Upper lobe of right lung (tissue), 1 donor: Measurements from ENCODE around the gene PTPRT. TPM values are rescaled to one million over a fixed set of nuclear protein-coding genes. Genes with fewer than 3 reads are reported as not detected.
"Not testable (repeated sequence)": the region's sequence is repeated elsewhere in the genome, so short reads cannot be mapped to it uniquely, and the experiment has no call there.

Experiments used
- ATAC-seq: fragments of 200-7000 bp; cut with Tn5 transposase; one replicate; pipeline ENCODE4 v1.9.1; 2020; ENCODE audit warnings: mild to moderate bottlenecking, moderate library complexity
- DNase-seq: peaks from one replicate; pipeline ENCODE4 v3.0.0-alpha.2; 2020
- H3K27ac ChIP-seq: fragments of 200-600 bp; one replicate; pipeline ENCODE4 v1.8.0; 2022
- H3K27me3 ChIP-seq: fragments of 200-600 bp; one replicate; pipeline ENCODE4 v1.8.0; 2022; ENCODE audit warnings: mild to moderate bottlenecking
- H3K36me3 ChIP-seq: fragments of 200-600 bp; one replicate; pipeline ENCODE4 v1.8.0; 2022
- H3K4me1 ChIP-seq: fragments of 200-600 bp; one replicate; pipeline ENCODE4 v1.8.0; 2022
- H3K4me3 ChIP-seq: fragments of 200-600 bp; one replicate; pipeline ENCODE4 v1.8.0; 2022; ENCODE audit warnings: mild to moderate bottlenecking
- H3K9me3 ChIP-seq: fragments of 200-600 bp; one replicate; pipeline ENCODE4 v1.8.0; 2022
- intact Hi-C: fragments of 100-400 bp; cut with DNase I; formaldehyde crosslinking; loops from one replicate; pipeline ENCODE4 v1.11.0; 2022
- total RNA-seq: library from RNA; stranded (reverse); fragmentation: NEBNext Ultra II Directional; extraction: Animal tissue kit (Norgen Biotek cat#: 25700); gene quantifications from one replicate; pipeline ENCODE4 v1.2.1, GENCODE V29; 2021
- TF ChIP-seq, protein P1 (sequence below): fragments of 200-600 bp; IDR thresholded peaks from one replicate; pipeline ENCODE4 v1.8.0; 2022; ENCODE audit warnings: antibody characterized with exemption
- donor health status: DM: no; HTN: yes; CAD: no; lungs with severe emphysema.

Gene PTPRT
- total RNA-seq, 1 donor from 2014 or later: 0.46 TPM

- intact Hi-C loops: no loop called here
- DNase-seq (no peak), ATAC-seq (no peak)
- H3K4me1 ChIP-seq: no peaks in the 10 kb centered on the region
- TF ChIP-seq, protein P1, sequence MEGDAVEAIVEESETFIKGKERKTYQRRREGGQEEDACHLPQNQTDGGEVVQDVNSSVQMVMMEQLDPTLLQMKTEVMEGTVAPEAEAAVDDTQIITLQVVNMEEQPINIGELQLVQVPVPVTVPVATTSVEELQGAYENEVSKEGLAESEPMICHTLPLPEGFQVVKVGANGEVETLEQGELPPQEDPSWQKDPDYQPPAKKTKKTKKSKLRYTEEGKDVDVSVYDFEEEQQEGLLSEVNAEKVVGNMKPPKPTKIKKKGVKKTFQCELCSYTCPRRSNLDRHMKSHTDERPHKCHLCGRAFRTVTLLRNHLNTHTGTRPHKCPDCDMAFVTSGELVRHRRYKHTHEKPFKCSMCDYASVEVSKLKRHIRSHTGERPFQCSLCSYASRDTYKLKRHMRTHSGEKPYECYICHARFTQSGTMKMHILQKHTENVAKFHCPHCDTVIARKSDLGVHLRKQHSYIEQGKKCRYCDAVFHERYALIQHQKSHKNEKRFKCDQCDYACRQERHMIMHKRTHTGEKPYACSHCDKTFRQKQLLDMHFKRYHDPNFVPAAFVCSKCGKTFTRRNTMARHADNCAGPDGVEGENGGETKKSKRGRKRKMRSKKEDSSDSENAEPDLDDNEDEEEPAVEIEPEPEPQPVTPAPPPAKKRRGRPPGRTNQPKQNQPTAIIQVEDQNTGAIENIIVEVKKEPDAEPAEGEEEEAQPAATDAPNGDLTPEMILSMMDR: no peak
- H3K36me3 ChIP-seq: no peaks in the 10 kb centered on the region
- no peaks in the 10 kb centered on the region for H3K27me3 ChIP-seq
- no peaks in the 10 kb centered on the region for H3K9me3 ChIP-seq
- no peak overlapping the region for H3K27ac ChIP-seq
- H3K4me3 ChIP-seq: no peak overlapping the region
Observed at GRCh38 chr20:43176726-43177125, 13.0 kb downstream of the PTPRT start.

DNA sequence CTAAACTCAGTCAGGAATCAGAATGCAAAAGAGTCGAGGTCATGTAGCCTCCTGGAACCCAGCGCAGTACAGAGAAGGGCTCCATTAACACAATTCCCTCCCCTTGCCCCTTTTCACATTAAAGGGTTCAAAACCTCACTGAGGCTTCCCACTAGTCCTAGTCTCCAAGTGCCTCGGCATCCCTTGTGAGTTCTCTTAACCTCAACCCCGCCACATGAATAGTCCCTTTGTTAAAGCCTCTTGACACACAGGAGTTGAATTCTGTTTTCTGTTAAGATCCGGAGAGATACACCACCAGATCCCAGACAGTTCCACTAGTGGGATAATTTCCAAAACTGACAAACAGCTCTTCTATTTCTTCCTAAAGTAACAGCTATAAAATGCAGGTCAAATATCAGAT is 17.8 kb downstream of the PTPRT start:
- H3K9me3 ChIP-seq: no peaks in the 10 kb centered on the region
- TF ChIP-seq, protein P1: no peak
- H3K4me1 ChIP-seq: no peaks in the 10 kb centered on the region
- no peak overlapping the region for H3K4me3 ChIP-seq
- intact Hi-C loops: no loop called here
- no peaks in the 10 kb centered on the region for H3K36me3 ChIP-seq
- ATAC-seq (no peak), DNase-seq (no peak)
- no peak overlapping the region for H3K27ac ChIP-seq
- H3K27me3 ChIP-seq: no peaks in the 10 kb centered on the region

- H3K27me3 ChIP-seq: no peaks in the 10 kb centered on the region
- no peak overlapping the region for H3K4me3 ChIP-seq
- H3K27ac ChIP-seq: no peak overlapping the region
- intact Hi-C loops: no loop called here
- H3K9me3 ChIP-seq: no peaks in the 10 kb centered on the region
- ATAC-seq (no peak), DNase-seq (no peak)
- no peaks in the 10 kb centered on the region for H3K4me1 ChIP-seq
- H3K36me3 ChIP-seq: no peaks in the 10 kb centered on the region
- TF ChIP-seq, protein P1: no peak
Observed at GRCh38 chr20:43170771-43171170, 18.9 kb downstream of the PTPRT start.

DNA sequence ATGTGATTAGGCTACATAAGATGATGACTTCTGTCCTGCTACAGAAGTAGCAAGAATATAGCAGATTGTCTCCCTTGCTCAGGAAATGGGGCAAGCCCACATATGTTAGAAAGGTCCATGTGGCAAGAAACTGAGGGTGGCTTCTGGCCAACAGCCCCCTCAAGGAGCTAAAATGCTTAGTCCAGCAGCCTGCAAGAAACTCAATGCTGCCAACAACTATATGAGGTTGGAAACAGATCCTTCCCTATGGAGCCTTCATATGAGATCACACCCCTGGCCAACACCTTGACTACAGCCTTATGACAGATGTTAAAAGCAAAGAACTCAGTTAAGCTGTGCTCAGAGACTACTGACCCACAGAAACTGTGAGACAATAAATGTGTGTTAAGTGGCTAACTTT is 22.1 kb downstream of the PTPRT start:
- Histone ChIP-seq H3K27ac (no peak overlapping the region), H3K4me3 (no peak overlapping the region), H3K4me1 (no peaks in the 10 kb centered on the region), H3K27me3 (no peaks in the 10 kb centered on the region), H3K36me3 (no peaks in the 10 kb centered on the region), H3K9me3 (no peaks in the 10 kb centered on the region)
- intact Hi-C loops: no loop called here
- ATAC-seq (no peak), DNase-seq (no peak)
- TF ChIP-seq, protein P1: no peak

GRCh38 chr20:43167021-43167420 is 22.7 kb downstream of the PTPRT start:
- DNase-seq: no peak

GRCh38 chr20:43165611-43166010 is 24.1 kb downstream of the PTPRT start:
- no peak for DNase-seq
- intact Hi-C loops: no loop called here
- no peaks in the 10 kb centered on the region for H3K36me3 ChIP-seq
- no peak overlapping the region for H3K27ac ChIP-seq
- H3K27me3 ChIP-seq: no peaks in the 10 kb centered on the region
- TF ChIP-seq, protein P1: no peak
- H3K4me1 ChIP-seq: no peaks in the 10 kb centered on the region
- H3K9me3 ChIP-seq: no peaks in the 10 kb centered on the region
- no peak for ATAC-seq
- H3K4me3 ChIP-seq: no peak overlapping the region

More at GRCh38 chr20:43167021-43167420, 22.7 kb downstream of the PTPRT start:
- no peaks in the 10 kb centered on the region for H3K27me3 ChIP-seq
- TF ChIP-seq, protein P1: no peak
- no peak for ATAC-seq
- H3K9me3 ChIP-seq: no peaks in the 10 kb centered on the region
- no peaks in the 10 kb centered on the region for H3K4me1 ChIP-seq
- no peak overlapping the region for H3K4me3 ChIP-seq
- intact Hi-C loops: no loop called here
- H3K27ac ChIP-seq: no peak overlapping the region
- no peaks in the 10 kb centered on the region for H3K36me3 ChIP-seq

- H3K4me1 ChIP-seq, DNase-seq, intact Hi-C loops, H3K27ac ChIP-seq, H3K36me3 ChIP-seq, H3K9me3 ChIP-seq, H3K27me3 ChIP-seq, ATAC-seq, H3K4me3 ChIP-seq: not testable (repeated sequence)
Observed at GRCh38 chr20:43164736-43165135, 25.0 kb downstream of the PTPRT start.
